DND-41 (cell line): Measurements from ENCODE around the gene MRPS2.

Experiments
- EZH2 ChIP-seq: IDR thresholded peaks from 3 replicates; pipeline ENCODE4 v1.6.1; 2012; ENCODE audit warnings: borderline replicate concordance, low read depth, mild to moderate bottlenecking, moderate library complexity, low read length, inconsistent platforms; ENCODE audit not compliant: severe bottlenecking
- TF ChIP-seq, protein P1 (sequence below): IDR thresholded peaks from 2 replicates; pipeline ENCODE4 v1.5.1; 2012; ENCODE audit warnings: borderline replicate concordance, low read length, moderate library complexity, mild to moderate bottlenecking; ENCODE audit not compliant: poor library complexity, severe bottlenecking; ENCODE audit errors: extremely low read depth

GRCh38 chr9:135533113-135533512 is 32.6 kb downstream of the MRPS2 start:
- TF ChIP-seq EZH2, result no peak
- TF ChIP-seq, protein P1, sequence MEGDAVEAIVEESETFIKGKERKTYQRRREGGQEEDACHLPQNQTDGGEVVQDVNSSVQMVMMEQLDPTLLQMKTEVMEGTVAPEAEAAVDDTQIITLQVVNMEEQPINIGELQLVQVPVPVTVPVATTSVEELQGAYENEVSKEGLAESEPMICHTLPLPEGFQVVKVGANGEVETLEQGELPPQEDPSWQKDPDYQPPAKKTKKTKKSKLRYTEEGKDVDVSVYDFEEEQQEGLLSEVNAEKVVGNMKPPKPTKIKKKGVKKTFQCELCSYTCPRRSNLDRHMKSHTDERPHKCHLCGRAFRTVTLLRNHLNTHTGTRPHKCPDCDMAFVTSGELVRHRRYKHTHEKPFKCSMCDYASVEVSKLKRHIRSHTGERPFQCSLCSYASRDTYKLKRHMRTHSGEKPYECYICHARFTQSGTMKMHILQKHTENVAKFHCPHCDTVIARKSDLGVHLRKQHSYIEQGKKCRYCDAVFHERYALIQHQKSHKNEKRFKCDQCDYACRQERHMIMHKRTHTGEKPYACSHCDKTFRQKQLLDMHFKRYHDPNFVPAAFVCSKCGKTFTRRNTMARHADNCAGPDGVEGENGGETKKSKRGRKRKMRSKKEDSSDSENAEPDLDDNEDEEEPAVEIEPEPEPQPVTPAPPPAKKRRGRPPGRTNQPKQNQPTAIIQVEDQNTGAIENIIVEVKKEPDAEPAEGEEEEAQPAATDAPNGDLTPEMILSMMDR, result no peak
